ENCODE data around the gene MLXIPL. TPM values are rescaled to one million over a fixed set of nuclear protein-coding genes. Genes with fewer than 3 reads are reported as not detected.

MLXIPL gene
- polyA plus RNA-seq, 3 donors, result 0.15 to 0.24 TPM; not detected in 1

DNA sequence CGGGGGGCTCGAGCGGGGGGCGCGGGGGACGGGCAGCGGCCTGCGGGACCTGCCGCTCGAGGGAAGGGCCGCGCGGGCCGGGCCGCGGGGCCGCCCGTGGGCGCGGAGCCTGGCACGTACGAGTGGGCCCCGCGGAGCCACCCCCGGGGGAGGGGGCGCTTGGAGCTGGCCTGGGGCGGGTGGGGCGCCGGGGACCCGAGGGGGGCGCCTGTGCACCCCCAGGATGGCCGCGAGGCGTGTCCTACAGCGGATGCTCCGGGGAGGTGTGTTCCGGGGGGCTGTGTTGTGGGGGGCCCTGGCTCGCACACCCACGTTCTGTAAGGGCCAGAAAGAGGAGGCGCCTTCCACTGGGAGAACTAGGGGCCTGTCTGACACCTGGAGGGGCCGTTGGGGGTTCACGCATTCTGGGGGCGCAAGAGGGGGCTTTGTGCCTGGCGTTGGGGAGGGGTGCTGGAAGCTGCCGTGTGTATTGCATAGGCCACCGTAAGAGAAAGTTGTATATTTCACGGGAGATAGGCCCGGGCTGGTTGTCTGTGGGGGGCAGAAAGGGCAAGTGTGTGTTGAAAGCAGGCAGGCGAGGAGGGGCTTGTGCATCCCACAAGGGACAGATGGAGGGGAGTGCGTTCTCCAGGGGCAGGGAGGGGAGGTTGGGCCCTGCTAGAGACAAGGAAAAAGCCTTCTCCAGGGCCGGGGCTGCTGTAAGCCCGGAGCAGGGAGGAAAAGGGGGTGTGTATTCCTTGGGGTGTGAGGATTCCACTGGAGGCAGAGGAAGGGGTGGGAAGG lies 44.0 kb upstream of the MLXIPL start:
- peaks cover 4% of the 10 kb centered on the region in 2 donors for H3K9me3 ChIP-seq (replicated peaks in 1 of 2; ENCODE audit: control insufficient read depth in 1 of 2, insufficient read depth in 1 of 2, low read length in 2 of 2)
- peaks cover 9 to 13% of the 10 kb centered on the region in 2 donors for H3K4me1 ChIP-seq (ENCODE audit: control insufficient read depth in 1 of 2, insufficient read depth in 2 of 2, low read length in 2 of 2)
- H3K4me1 Mint-ChIP-seq, result peaks cover 12% of the 10 kb centered on the region
- H3K4me2 ChIP-seq (replicated peaks; ENCODE audit: extremely low read depth, low read length, poor library complexity, severe bottlenecking), result peak overlapping the region; percentile 72
- peak overlapping the region; percentile 36 for H3K9ac ChIP-seq (ENCODE audit: insufficient read depth, low read length, poor library complexity, severe bottlenecking)
- H3K36me3 ChIP-seq (replicated peaks in 1 of 2; ENCODE audit: control insufficient read depth in 1 of 2, insufficient read depth in 2 of 2, low read length in 2 of 2), result no peaks in the 10 kb centered on the region
- H3K27me3 ChIP-seq (ENCODE audit: control insufficient read depth in 2 of 2, insufficient read depth in 2 of 2, low read length in 2 of 2), result peaks cover 25 to 70% of the 10 kb centered on the region in 2 donors
- peaks cover 0 to 2% of the 10 kb centered on the region in 2 donors for H3K36me3 Mint-ChIP-seq
- no peak overlapping the region for H3K27ac Mint-ChIP-seq
- no peaks in the 10 kb centered on the region for H3K79me2 ChIP-seq (ENCODE audit: insufficient read depth, low read length)
- H3K4me3 Mint-ChIP-seq, result peak overlapping the region; percentile 69 to 75
- peak overlapping the region in 2 of 3 experiments; percentile 17 to 63 for H3K4me3 ChIP-seq (replicated peaks in 1 of 3; ENCODE audit: low read depth in 2 of 3, low read length in 3 of 3)
- no peak overlapping the region for H3K27ac ChIP-seq (ENCODE audit: low read depth in 1 of 2, low read length in 2 of 2)
- no peak for DNase-seq
- WGBS (ENCODE audit: insufficient coverage), result 3% methylated on average over 45 of the region's 52 CpGs
- peaks cover under 1 to 21% (median 9%) of the 10 kb centered on the region in 7 donors for H3K9me3 Mint-ChIP-seq
- TF ChIP-seq, protein P1, sequence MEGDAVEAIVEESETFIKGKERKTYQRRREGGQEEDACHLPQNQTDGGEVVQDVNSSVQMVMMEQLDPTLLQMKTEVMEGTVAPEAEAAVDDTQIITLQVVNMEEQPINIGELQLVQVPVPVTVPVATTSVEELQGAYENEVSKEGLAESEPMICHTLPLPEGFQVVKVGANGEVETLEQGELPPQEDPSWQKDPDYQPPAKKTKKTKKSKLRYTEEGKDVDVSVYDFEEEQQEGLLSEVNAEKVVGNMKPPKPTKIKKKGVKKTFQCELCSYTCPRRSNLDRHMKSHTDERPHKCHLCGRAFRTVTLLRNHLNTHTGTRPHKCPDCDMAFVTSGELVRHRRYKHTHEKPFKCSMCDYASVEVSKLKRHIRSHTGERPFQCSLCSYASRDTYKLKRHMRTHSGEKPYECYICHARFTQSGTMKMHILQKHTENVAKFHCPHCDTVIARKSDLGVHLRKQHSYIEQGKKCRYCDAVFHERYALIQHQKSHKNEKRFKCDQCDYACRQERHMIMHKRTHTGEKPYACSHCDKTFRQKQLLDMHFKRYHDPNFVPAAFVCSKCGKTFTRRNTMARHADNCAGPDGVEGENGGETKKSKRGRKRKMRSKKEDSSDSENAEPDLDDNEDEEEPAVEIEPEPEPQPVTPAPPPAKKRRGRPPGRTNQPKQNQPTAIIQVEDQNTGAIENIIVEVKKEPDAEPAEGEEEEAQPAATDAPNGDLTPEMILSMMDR (IDR thresholded peaks at IDR 0.05), result no peak
- H3K27me3 Mint-ChIP-seq (ENCODE audit: low read depth in 3 of 3), result peaks cover 64 to 90% (median 75%) of the 10 kb centered on the region in 3 donors
- no peaks in the 10 kb centered on the region for H4K20me1 ChIP-seq (ENCODE audit: insufficient read depth, low read length)
- H2AFZ ChIP-seq (ENCODE audit: insufficient read depth, low read depth, low read length, poor library complexity, severe bottlenecking), result peak overlapping the region; percentile 31
- intact Hi-C loops (cut with micrococcal nuclease), result loop anchor here (5.0 to 10.0 kb wide), 3 partner anchors 54 to 143 kb away; partner anchors contain the start of gene BAZ1B (in 1 of the 2)

DNA sequence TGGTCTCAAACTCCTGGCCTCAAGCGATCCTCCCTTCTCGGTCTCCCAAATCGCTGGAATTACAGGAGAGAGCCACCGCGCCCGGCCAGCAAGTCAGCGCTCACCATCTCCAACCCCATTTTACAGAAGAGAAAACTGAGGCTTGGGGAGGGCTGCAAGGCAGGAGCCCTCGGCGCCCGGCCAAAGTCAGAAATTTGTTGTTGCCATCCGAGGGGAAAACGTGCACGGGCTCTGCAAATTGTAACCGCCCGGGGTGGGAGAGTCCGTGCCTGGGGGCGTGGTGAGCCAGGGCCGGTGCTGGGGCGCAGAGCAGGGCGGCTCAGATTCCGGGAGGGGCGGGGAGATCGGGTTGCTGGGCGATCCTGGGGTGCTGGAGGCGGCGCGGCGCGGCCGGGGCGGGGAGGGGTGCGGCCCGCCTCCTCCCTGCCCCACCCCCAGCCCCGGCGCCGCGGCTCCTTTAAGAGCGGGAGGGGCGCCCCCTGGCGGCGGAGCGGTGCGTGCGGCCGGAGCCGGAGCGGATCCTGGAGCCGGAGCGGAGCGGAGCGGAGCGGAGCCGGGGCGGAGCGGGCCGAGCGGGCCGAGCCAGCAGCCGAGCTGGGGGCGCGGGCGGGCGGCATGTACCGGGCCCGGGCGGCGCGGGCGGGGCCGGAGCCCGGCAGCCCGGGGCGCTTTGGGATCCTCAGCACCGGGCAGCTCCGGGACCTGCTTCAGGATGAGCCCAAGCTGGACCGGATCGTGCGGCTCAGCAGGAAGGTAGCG lies 43.2 kb upstream of the MLXIPL start, which contains the start of gene VPS37D:
VPS37D (plus strand) TSS at position 488 of the 759 bp plus-strand sequence; CDS start at position 616, 128 bp downstream.
- Mint-ChIP-seq H3K27ac (peak within 1 kb of the TSS in 1 of 7 donors; percentile 66), H3K4me1 (peaks cover 12% of the 10 kb centered on the region), H3K9me3 (peaks cover 4 to 27% (median 17%) of the 10 kb centered on the region in 7 donors), H3K36me3 (peaks cover 0 to 5% of the 10 kb centered on the region in 2 donors), H3K27me3 (ENCODE audit: low read depth in 3 of 3) (peaks cover 66 to 91% (median 76%) of the 10 kb centered on the region in 3 donors), H3K4me3 (peak within 1 kb of the TSS; percentile 69 to 76)
- H3K27me3 ChIP-seq (ENCODE audit: control insufficient read depth in 2 of 2, insufficient read depth in 2 of 2, low read length in 2 of 2), result peaks cover 25 to 66% of the 10 kb centered on the region in 2 donors
- peaks cover 9 to 13% of the 10 kb centered on the region in 2 donors for H3K4me1 ChIP-seq (ENCODE audit: control insufficient read depth in 1 of 2, insufficient read depth in 2 of 2, low read length in 2 of 2)
- WGBS (ENCODE audit: insufficient coverage), result 2% methylated on average over 67 of the region's 79 CpGs
- no peaks in the 10 kb centered on the region for H3K79me2 ChIP-seq (ENCODE audit: insufficient read depth, low read length)
- no peaks in the 10 kb centered on the region for H4K20me1 ChIP-seq (ENCODE audit: insufficient read depth, low read length)
- peak within 1 kb of the TSS; percentile 66 for H2AFZ ChIP-seq (ENCODE audit: insufficient read depth, low read depth, low read length, poor library complexity, severe bottlenecking)
- intact Hi-C loops (cut with micrococcal nuclease), result loop anchor here (5.0 to 10.0 kb wide), 3 partner anchors 55 to 143 kb away; partner anchors contain the start of gene BAZ1B (in 1 of the 2)
- no peak within 1 kb of the TSS for H3K27ac ChIP-seq (ENCODE audit: low read depth in 1 of 2, low read length in 2 of 2)
- H3K9ac ChIP-seq (ENCODE audit: insufficient read depth, low read length, poor library complexity, severe bottlenecking), result peak within 1 kb of the TSS; percentile 36
- H3K36me3 ChIP-seq (replicated peaks in 1 of 2; ENCODE audit: control insufficient read depth in 1 of 2, insufficient read depth in 2 of 2, low read length in 2 of 2), result no peaks in the 10 kb centered on the region
- peak within 1 kb of the TSS; percentile 72 for H3K4me2 ChIP-seq (replicated peaks; ENCODE audit: extremely low read depth, low read length, poor library complexity, severe bottlenecking)
- H3K4me3 ChIP-seq (replicated peaks in 1 of 3; ENCODE audit: low read depth in 2 of 3, low read length in 3 of 3), result peak within 1 kb of the TSS; percentile 8 to 63 (median 17)
- DNase-seq, result peak; percentile 82 to 86 (median 83)
- TF ChIP-seq, protein P1 (IDR thresholded peaks at IDR 0.05), result peak; percentile 73
- peaks cover 4 to 11% of the 10 kb centered on the region in 2 donors for H3K9me3 ChIP-seq (replicated peaks in 1 of 2; ENCODE audit: control insufficient read depth in 1 of 2, insufficient read depth in 1 of 2, low read length in 2 of 2)

All from CD14-positive monocyte (primary cell).